ENCODE measurements around the gene TCEA3.

DNA sequence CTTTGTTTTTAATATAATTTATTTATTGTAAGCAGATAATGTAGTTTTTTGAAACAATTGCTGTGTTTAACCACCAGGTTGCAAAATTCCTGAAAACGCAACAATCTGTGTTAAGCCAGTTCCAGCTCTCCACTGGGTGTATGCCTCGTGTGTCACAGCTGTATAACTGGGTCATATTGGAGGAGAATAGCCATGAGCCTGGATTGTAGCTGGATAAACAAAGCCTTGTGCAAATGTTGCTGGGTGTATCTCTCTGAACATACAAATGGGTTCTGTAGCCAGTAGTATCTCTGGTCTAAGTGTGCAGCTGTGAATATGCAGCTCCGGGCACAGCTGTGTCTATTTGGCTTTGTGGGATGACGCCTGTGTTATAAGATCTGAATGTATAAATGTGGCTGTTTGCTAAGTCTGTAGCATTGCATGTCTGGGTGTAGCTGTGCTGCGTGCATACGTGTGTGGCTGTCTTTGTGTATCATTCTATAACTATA is 2.8 kb downstream of the TCEA3 start:
- TF ChIP-seq CTCF (IDR thresholded peaks at IDR 0.05) (peak in 3 of 4 experiments; percentile 11 to 44 (median 26)), POLR2AphosphoS5 (IDR thresholded peaks at IDR 0.05) (peak; percentile 56), POLR2A (IDR thresholded peaks at IDR 0.05) (no peak), EP300 (IDR thresholded peaks at IDR 0.05) (no peak)

All from gastroesophageal sphincter (tissue), 3 donors.